B cell (primary cell): ENCODE measurements around the gene ROPN1B. TPM values are rescaled to one million over a fixed set of nuclear protein-coding genes. Genes with fewer than 3 reads are reported as not detected.

Source experiments
- ATAC-seq: fragments of 200-7000 bp; cut with Tn5 transposase; one replicate; pipeline ENCODE4 v1.10.0; 2021; ENCODE audit warnings: low read depth, mild to moderate bottlenecking, moderate number of reproducible peaks, moderate library complexity
- CTCF ChIA-PET: fragments of 350-600 bp; sonication (Branson Sonifier 250); formaldehyde crosslinking; loops from one replicate; lab custom pipeline; 2021; ENCODE audit warnings: antibody characterized with exemption, inconsistent platforms; lab: Charles Lee
- POLR2A ChIA-PET: fragments of 350-600 bp; sonication (Branson Sonifier 250); formaldehyde crosslinking; loops from one replicate; lab custom pipeline; 2021; ENCODE audit warnings: antibody characterized with exemption; lab: Charles Lee
- DNase-seq: peaks from one replicate; pipeline ENCODE4 v3.0.0; 2013
- H2AFZ ChIP-seq: 2 replicates; pipeline ENCODE4 v1.6.1; 2012; ENCODE audit warnings: mild to moderate bottlenecking, low read depth, low read length; ENCODE audit not compliant: insufficient read depth, poor library complexity, severe bottlenecking
- H3K27ac ChIP-seq, 2 donors: 1 replicate in 1 of 2; 2 replicates in 1 of 2; pipeline ENCODE4 v1.5.1; 2012 to 2013; ENCODE audit warnings: low read length in 2 of 2, mild to moderate bottlenecking in 2 of 2, moderate library complexity in 1 of 2
- H3K27me3 ChIP-seq, 4 experiments: fragments of 200-600 bp in 1 of 4; sonication (generic) in 1 of 4; replicated peaks in 1 of 4; 1 replicate in 2 of 4; 2 replicates in 2 of 4; pipeline versions ENCODE4 v1.6.1 to v1.7.0; 2013 to 2016; ENCODE audit warnings: low read length in 3 of 4, mild to moderate bottlenecking in 2 of 4, mixed read lengths in 1 of 4, moderate library complexity in 1 of 4; ENCODE audit not compliant: insufficient read depth in 4 of 4, control insufficient read depth in 3 of 4; ENCODE audit errors: control extremely low read depth in 1 of 4
- H3K36me3 ChIP-seq, 2 experiments: replicated peaks in 1 of 2; 1 replicate in 1 of 2; 2 replicates in 1 of 2; pipeline versions ENCODE4 v1.6.1 to v1.7.1; 2013; ENCODE audit warnings: low read length in 1 of 2; ENCODE audit not compliant: insufficient read depth in 2 of 2, control insufficient read depth in 1 of 2; ENCODE audit errors: control extremely low read depth in 1 of 2, extremely low read depth in 1 of 2
- H3K4me1 ChIP-seq, 2 donors: fragments of 200-600 bp in 1 of 2; sonication (generic) in 1 of 2; 1 replicate in 1 of 2; 2 replicates in 1 of 2; pipeline versions ENCODE4 v1.5.1 to v1.6.1; 2013 to 2017; ENCODE audit warnings: low read length in 2 of 2; ENCODE audit not compliant: control insufficient read depth in 2 of 2, insufficient read depth in 2 of 2
- H3K4me2 ChIP-seq: replicated peaks from 2 replicates; pipeline ENCODE3; 2012; ENCODE audit warnings: mild to moderate bottlenecking, low read depth, low read length; ENCODE audit not compliant: poor library complexity, severe bottlenecking
- H3K4me3 ChIP-seq, 5 experiments: fragments of 200-600 bp in 1 of 5; sonication (generic) in 1 of 5; 1 replicate in 3 of 5; 2 replicates in 2 of 5; pipeline versions ENCODE4 v1.5.1 to v1.7.0; 2011 to 2016; ENCODE audit warnings: low read length in 4 of 5, mild to moderate bottlenecking in 4 of 5, low read depth in 2 of 5, control low read depth in 1 of 5, moderate library complexity in 1 of 5; ENCODE audit not compliant: insufficient read depth in 1 of 5; ENCODE audit errors: control extremely low read depth in 1 of 5, extremely low read depth in 1 of 5
- H3K79me2 ChIP-seq: fragments of 200-600 bp; sonication (generic); one replicate; pipeline ENCODE4 v1.6.0; 2016; ENCODE audit warnings: low read length; ENCODE audit not compliant: control insufficient read depth, insufficient read depth
- H3K9ac ChIP-seq: fragments of 200-600 bp; sonication (generic); 2 replicates; pipeline ENCODE4 v1.6.1; 2017; ENCODE audit warnings: mild to moderate bottlenecking, low read length, moderate library complexity
- H3K9me3 ChIP-seq, 3 donors: one replicate each; pipeline versions ENCODE4 v1.6.1 to v1.7.1; 2013; ENCODE audit warnings: low read length in 2 of 3; ENCODE audit not compliant: control insufficient read depth in 2 of 3, insufficient read depth in 1 of 3; ENCODE audit errors: control extremely low read depth in 1 of 3
- H4K20me1 ChIP-seq: 2 replicates; pipeline ENCODE4 v1.6.0; 2012; ENCODE audit warnings: mild to moderate bottlenecking, low read length; ENCODE audit not compliant: insufficient read depth, control insufficient read depth, poor library complexity, severe bottlenecking
- H3K27ac Mint-ChIP-seq: one replicate; pipeline ENCODE4 v1.8.0; 2021; ENCODE audit warnings: mixed read lengths
- H3K27me3 Mint-ChIP-seq: one replicate; pipeline ENCODE4 v1.8.0; 2021; ENCODE audit warnings: mixed read lengths
- H3K4me1 Mint-ChIP-seq: one replicate; pipeline ENCODE4 v1.8.0; 2021; ENCODE audit warnings: mixed read lengths
- H3K4me3 Mint-ChIP-seq: one replicate; pipeline ENCODE4 v1.8.0; 2021; ENCODE audit warnings: mixed read lengths
- H3K9me3 Mint-ChIP-seq: one replicate; pipeline ENCODE4 v1.8.0; 2022; ENCODE audit warnings: mixed read lengths; ENCODE audit not compliant: insufficient read depth
- EZH2 ChIP-seq: IDR thresholded peaks from 2 replicates; pipeline ENCODE4 v1.6.1; 2012; ENCODE audit warnings: borderline replicate concordance, low read depth, mild to moderate bottlenecking, moderate library complexity, low read length; ENCODE audit not compliant: insufficient read depth, poor library complexity, severe bottlenecking
- WGBS: methylation state at CpG from one replicate; pipeline ENCODE4 v1.1.5; 2013; ENCODE audit warnings: missing lambda C conversion rate; ENCODE audit not compliant: insufficient coverage; 5-methylcytosine and 5-hydroxymethylcytosine counted together
- intact Hi-C: fragments of 100-400 bp; cut with micrococcal nuclease; formaldehyde crosslinking; loops from one replicate; pipeline ENCODE4 v1.10.0; 2022
- polyA plus RNA-seq: library from polyadenylated mRNA; depleted of rRNA; stranded (reverse); fragments of >200 nt; gene quantifications from 2 replicates; pipeline ENCODE4 v1.2.3, GENCODE V29; 2012
- total RNA-seq, 2 donors: library from RNA; stranded (reverse); fragments of 120-200 nt in 1 of 2; gene quantifications; 1 replicate in 1 of 2; 2 replicates in 1 of 2; pipeline versions ENCODE4 v1.2.3 to v1.2.4, GENCODE V29; 2013 to 2022
- TF ChIP-seq, protein P1 (sequence below): fragments of 200-600 bp; IDR thresholded peaks from one replicate; pipeline ENCODE4 v1.8.0; 2022; ENCODE audit warnings: antibody characterized with exemption, mild to moderate bottlenecking

ROPN1B gene
- total and polyA plus RNA-seq, 2 donors (not counting 1 experiment from before 2014, with no cell fraction given), result not detected

DNA sequence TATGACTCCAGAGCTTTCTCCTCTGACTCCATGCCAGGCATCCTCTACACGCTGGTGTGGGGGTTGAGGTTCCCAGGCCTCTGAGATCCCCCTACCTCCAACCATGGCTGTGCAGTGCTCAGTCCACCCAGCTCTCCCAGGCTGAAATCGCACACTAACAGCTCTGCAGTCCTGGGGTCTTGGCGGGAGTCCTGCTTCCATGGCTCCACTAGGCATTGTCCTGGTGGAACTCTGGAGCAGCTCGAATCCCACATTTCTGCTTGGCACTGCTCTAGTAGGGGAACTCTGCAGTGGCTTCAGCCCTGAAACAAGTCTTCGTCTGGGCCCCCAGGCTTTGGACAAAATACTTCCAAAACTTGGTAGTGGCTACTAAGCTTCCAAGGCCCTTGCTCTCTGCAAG lies 50.7 kb downstream of the ROPN1B start:
- no peaks in the 10 kb centered on the region for H3K79me2 ChIP-seq
- no peaks in the 10 kb centered on the region for H3K27me3 Mint-ChIP-seq
- ChIA-PET POLR2A (no interaction called here), CTCF (no interaction called here)
- 100% methylated on average over 4 of the region's 5 CpGs for WGBS
- ATAC-seq (no peak), DNase-seq (no peak)
- H3K36me3 ChIP-seq, result peaks cover 0 to 13% of the 10 kb centered on the region in 2 experiments
- no peaks in the 10 kb centered on the region for H4K20me1 ChIP-seq
- no peak overlapping the region for H3K27ac ChIP-seq
- no peaks in the 10 kb centered on the region for H3K9me3 ChIP-seq
- H2AFZ ChIP-seq, result no peak overlapping the region
- H3K9me3 Mint-ChIP-seq, result no peaks in the 10 kb centered on the region
- TF ChIP-seq, protein P1, sequence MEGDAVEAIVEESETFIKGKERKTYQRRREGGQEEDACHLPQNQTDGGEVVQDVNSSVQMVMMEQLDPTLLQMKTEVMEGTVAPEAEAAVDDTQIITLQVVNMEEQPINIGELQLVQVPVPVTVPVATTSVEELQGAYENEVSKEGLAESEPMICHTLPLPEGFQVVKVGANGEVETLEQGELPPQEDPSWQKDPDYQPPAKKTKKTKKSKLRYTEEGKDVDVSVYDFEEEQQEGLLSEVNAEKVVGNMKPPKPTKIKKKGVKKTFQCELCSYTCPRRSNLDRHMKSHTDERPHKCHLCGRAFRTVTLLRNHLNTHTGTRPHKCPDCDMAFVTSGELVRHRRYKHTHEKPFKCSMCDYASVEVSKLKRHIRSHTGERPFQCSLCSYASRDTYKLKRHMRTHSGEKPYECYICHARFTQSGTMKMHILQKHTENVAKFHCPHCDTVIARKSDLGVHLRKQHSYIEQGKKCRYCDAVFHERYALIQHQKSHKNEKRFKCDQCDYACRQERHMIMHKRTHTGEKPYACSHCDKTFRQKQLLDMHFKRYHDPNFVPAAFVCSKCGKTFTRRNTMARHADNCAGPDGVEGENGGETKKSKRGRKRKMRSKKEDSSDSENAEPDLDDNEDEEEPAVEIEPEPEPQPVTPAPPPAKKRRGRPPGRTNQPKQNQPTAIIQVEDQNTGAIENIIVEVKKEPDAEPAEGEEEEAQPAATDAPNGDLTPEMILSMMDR, result no peak
- TF ChIP-seq EZH2, result no peak
- intact Hi-C loops, result no loop called here
- no peak overlapping the region for H3K4me2 ChIP-seq
- H3K27ac Mint-ChIP-seq, result no peak overlapping the region
- H3K9ac ChIP-seq, result no peak overlapping the region
- no peak overlapping the region for H3K4me3 Mint-ChIP-seq
- H3K4me1 Mint-ChIP-seq, result no peaks in the 10 kb centered on the region
- H3K4me1 ChIP-seq, result no peaks in the 10 kb centered on the region
- H3K4me3 ChIP-seq, result no peak overlapping the region
- no peaks in the 10 kb centered on the region for H3K27me3 ChIP-seq

DNA sequence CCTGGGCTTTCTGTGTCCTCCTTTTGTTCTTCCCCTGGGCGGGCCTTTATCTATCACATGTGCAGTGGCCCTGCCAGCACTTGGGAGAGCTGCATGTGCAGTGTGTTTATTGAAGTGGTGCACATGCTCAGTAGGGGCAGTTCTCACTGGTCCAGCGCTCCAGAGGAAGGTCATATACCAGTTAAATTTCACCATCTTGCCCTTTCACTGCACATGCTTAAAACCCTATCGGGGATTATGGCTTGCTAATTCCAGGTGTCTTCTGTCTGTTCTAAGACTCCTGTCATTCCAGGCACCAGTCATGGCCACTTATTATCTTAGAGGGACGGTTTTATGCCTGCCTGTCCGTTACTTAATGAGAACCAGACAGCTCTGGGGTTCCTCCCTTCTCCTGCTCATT lies 52.2 kb downstream of the ROPN1B start:
- 100% methylated on average over 3 of the region's 5 CpGs for WGBS
- Histone ChIP-seq H3K27ac (no peak overlapping the region), H3K27me3 (no peaks in the 10 kb centered on the region), H3K36me3 (peaks cover 0 to 12% of the 10 kb centered on the region in 2 experiments), H3K4me1 (peaks cover 0 to 8% of the 10 kb centered on the region in 2 donors), H3K79me2 (no peaks in the 10 kb centered on the region), H3K4me2 (no peak overlapping the region), H3K4me3 (no peak overlapping the region), H2AFZ (no peak overlapping the region), H3K9me3 (no peaks in the 10 kb centered on the region), H3K9ac (no peak overlapping the region), H4K20me1 (no peaks in the 10 kb centered on the region)
- ChIA-PET CTCF (no interaction called here), POLR2A (no interaction called here)
- H3K9me3 Mint-ChIP-seq, result no peaks in the 10 kb centered on the region
- no peak for ATAC-seq
- H3K4me1 Mint-ChIP-seq, result peaks cover 7% of the 10 kb centered on the region
- intact Hi-C loops, result no loop called here
- no peaks in the 10 kb centered on the region for H3K27me3 Mint-ChIP-seq
- no peak for TF ChIP-seq EZH2
- TF ChIP-seq, protein P1, result no peak
- no peak for DNase-seq
- H3K27ac Mint-ChIP-seq, result no peak overlapping the region
- no peak overlapping the region for H3K4me3 Mint-ChIP-seq
